Tibial nerve (tissue), 4 donors: ENCODE measurements around the gene PRKCZ.

Source experiments
- CTCF ChIP-seq, 5 experiments: fragments of 200-600 bp in 3 of 5; fragments of 450-650 bp in 2 of 5; sonication (generic) in 3 of 5; IDR thresholded peaks; one replicate each; pipeline ENCODE4 v1.5.1; 2016 to 2019; ENCODE audit warnings: antibody characterized with exemption in 5 of 5, mild to moderate bottlenecking in 3 of 5, moderate library complexity in 2 of 5
- EP300 ChIP-seq, 2 donors: sonication (generic); formaldehyde crosslinking; IDR thresholded peaks; one replicate each; pipeline ENCODE4 v1.6.1; 2017; ENCODE audit warnings: antibody characterized with exemption in 2 of 2, mild to moderate bottlenecking in 1 of 2

GRCh38 chr1:2165646-2166045, 115.4 kb downstream of the PRKCZ start:
- TF ChIP-seq CTCF (IDR thresholded peaks at IDR 0.05) = no peak
- no peak for TF ChIP-seq EP300 (IDR thresholded peaks at IDR 0.05)
